ENCODE data around the gene ARHGAP28.

DNA sequence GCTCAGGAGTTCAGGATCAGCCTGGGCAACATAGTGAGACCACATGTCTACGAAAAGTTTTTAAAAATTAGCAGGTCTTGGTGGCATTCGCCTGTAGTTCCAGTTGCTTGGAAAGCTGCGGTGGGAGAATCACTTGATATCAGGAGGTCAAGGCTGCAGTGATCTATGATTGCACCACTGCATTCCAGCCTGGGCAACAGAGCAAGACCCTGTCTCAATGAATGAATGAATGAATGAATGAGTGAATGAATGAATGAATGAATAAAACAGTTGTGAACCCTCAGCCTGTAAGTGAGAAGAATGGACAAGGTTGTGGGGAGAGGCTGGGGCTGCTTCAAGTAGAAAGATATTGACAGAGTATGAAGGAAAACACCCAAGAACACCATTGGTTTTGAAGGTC, 48.0 kb downstream of the ARHGAP28 start:
- TF ChIP-seq, protein P1, sequence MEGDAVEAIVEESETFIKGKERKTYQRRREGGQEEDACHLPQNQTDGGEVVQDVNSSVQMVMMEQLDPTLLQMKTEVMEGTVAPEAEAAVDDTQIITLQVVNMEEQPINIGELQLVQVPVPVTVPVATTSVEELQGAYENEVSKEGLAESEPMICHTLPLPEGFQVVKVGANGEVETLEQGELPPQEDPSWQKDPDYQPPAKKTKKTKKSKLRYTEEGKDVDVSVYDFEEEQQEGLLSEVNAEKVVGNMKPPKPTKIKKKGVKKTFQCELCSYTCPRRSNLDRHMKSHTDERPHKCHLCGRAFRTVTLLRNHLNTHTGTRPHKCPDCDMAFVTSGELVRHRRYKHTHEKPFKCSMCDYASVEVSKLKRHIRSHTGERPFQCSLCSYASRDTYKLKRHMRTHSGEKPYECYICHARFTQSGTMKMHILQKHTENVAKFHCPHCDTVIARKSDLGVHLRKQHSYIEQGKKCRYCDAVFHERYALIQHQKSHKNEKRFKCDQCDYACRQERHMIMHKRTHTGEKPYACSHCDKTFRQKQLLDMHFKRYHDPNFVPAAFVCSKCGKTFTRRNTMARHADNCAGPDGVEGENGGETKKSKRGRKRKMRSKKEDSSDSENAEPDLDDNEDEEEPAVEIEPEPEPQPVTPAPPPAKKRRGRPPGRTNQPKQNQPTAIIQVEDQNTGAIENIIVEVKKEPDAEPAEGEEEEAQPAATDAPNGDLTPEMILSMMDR (IDR thresholded peaks at IDR 0.05) = no peak
- no peak for TF ChIP-seq POLR2A (IDR thresholded peaks at IDR 0.05)
